ENCODE measurements around the gene PNRC2. TPM values are rescaled to one million over a fixed set of nuclear protein-coding genes. Genes with fewer than 3 reads are reported as not detected.
A peak's percentile ranks its signal among the peaks of the same experiment; 100 is the strongest.

Gene PNRC2
- total RNA-seq (2014; rRNA removed; shearing (Covaris generic)), result 131 and 145 TPM in 2 replicates

- peak; percentile 98 for DNase-seq
- Histone ChIP-seq H3K27ac (peak within 1 kb of the TSS; percentile 97), H3K4me1 (no peaks in the 10 kb centered on the region), H3K4me3 (peak within 1 kb of the TSS; percentile 75), H3K36me3 (peaks cover 30% of the 10 kb centered on the region), H3K9me3 (replicated peaks) (no peaks in the 10 kb centered on the region), H3K27me3 (no peaks in the 10 kb centered on the region)
Measured at GRCh38 chr1:23959461-23960290, at the start of gene PNRC2. Gene PNRC2, plus strand, starts transcription at chr1:23959828. Its CDS starts 1,630 bp downstream, at chr1:23961458.

- Histone ChIP-seq H3K9me3 (replicated peaks) (no peaks in the 10 kb centered on the region), H3K4me3 (no peak overlapping the region), H3K27me3 (peaks cover 4% of the 10 kb centered on the region), H3K4me1 (no peaks in the 10 kb centered on the region), H3K27ac (no peak overlapping the region), H3K36me3 (no peaks in the 10 kb centered on the region)
- no peak for DNase-seq
Measured at GRCh38 chr1:23910144-23910543, 49.5 kb upstream of the PNRC2 start.

- no peak for DNase-seq
- Histone ChIP-seq H3K9me3 (replicated peaks) (no peaks in the 10 kb centered on the region), H3K4me1 (no peaks in the 10 kb centered on the region), H3K27me3 (peaks cover 7% of the 10 kb centered on the region), H3K4me3 (no peak overlapping the region), H3K36me3 (no peaks in the 10 kb centered on the region), H3K27ac (no peak overlapping the region)
Measured at GRCh38 chr1:23910553-23911246, 48.9 kb upstream of the PNRC2 start.

GRCh38 chr1:23911921-23912320, 47.7 kb upstream of the PNRC2 start:
- Histone ChIP-seq H3K36me3 (no peaks in the 10 kb centered on the region), H3K27me3 (peaks cover 14% of the 10 kb centered on the region)
- no peak for DNase-seq

DNA sequence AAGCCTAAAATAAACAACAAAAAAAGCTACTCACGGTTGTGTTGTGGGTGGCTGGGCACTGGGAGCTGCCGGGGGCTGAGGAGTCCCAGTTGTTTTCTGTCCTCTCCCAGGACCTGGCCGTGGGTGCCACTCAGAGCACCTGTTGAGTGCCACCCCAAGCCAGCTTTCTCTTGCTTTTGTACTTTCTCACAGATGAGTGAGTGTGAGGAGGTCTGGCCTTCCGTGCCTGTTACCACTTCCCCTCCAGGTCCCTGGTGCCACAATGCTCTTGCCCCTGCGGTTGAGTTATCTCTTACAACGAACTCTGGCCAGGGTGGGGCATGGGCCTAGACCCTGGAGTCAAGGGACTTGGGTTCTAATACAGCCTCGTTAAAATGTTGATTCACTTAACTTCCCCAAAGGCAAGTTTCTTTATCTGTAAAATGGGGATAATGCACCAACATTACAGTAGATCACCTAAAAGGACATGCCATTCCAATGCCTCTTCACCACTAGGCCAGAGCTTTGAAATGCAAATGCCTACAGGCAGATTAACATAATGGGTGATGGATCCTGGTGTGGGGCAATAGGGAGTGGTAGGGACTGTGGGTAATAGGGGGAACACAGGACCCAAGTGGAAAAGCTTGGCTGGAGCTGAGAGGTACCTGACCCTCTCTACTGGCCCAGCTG, 46.3 kb upstream of the PNRC2 start, which contains the start of gene CNR2:
Gene CNR2 (minus strand): TSS at position 151 of the 669 bp plus-strand sequence. CDS start 37,745 bp downstream, outside the sequence.
- Histone ChIP-seq H3K4me3 (no peak within 1 kb of the TSS), H3K27me3 (peaks cover 11% of the 10 kb centered on the region), H3K27ac (no peak within 1 kb of the TSS), H3K36me3 (no peaks in the 10 kb centered on the region), H3K9me3 (replicated peaks) (no peaks in the 10 kb centered on the region), H3K4me1 (no peaks in the 10 kb centered on the region)
- DNase-seq, result no peak

More at GRCh38 chr1:23911921-23912320, 47.7 kb upstream of the PNRC2 start:
- no peaks in the 10 kb centered on the region for H3K9me3 ChIP-seq (replicated peaks)
- H3K27ac ChIP-seq, result no peak overlapping the region
- H3K4me1 ChIP-seq, result no peaks in the 10 kb centered on the region
- no peak overlapping the region for H3K4me3 ChIP-seq

DNA sequence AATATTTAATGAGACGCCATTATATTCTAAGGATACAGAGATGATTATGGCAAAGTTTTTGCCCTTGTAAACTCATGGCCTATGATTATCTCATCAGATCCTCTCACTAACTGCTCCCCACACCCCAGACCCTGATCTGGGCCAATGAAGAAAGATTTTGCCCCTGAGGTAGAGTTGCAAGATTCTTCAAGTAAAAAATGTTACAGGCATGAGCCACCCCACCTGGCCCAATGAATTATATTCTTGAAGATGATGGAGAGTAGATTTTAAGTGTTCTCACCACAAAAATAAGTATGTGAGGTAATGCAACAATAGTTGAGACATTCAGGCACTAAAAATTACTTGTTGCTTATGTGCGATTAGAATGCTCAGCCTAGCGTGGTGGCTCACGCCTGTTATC, 44.7 kb upstream of the PNRC2 start:
- Histone ChIP-seq H3K27ac (no peak overlapping the region), H3K27me3 (peaks cover 10% of the 10 kb centered on the region), H3K36me3 (no peaks in the 10 kb centered on the region), H3K9me3 (replicated peaks) (no peaks in the 10 kb centered on the region), H3K4me1 (no peaks in the 10 kb centered on the region), H3K4me3 (no peak overlapping the region)
- no peak for DNase-seq

- no peaks in the 10 kb centered on the region for H3K36me3 ChIP-seq
- H3K27ac ChIP-seq, result no peak overlapping the region
- no peaks in the 10 kb centered on the region for H3K9me3 ChIP-seq (replicated peaks)
- H3K27me3 ChIP-seq, result peaks cover 10% of the 10 kb centered on the region
- no peak for DNase-seq
- H3K4me1 ChIP-seq, result no peaks in the 10 kb centered on the region
- no peak overlapping the region for H3K4me3 ChIP-seq
Measured at GRCh38 chr1:23915466-23915865, 44.2 kb upstream of the PNRC2 start.

GRCh38 chr1:23916209-23917131, 43.2 kb upstream of the PNRC2 start:
- DNase-seq, result peak; percentile 78 to 85
- H3K27ac ChIP-seq, result no peak overlapping the region
- peaks cover 10% of the 10 kb centered on the region for H3K27me3 ChIP-seq
- no peaks in the 10 kb centered on the region for H3K36me3 ChIP-seq
- no peaks in the 10 kb centered on the region for H3K4me1 ChIP-seq
- no peaks in the 10 kb centered on the region for H3K9me3 ChIP-seq (replicated peaks)
- no peak overlapping the region for H3K4me3 ChIP-seq

DNA sequence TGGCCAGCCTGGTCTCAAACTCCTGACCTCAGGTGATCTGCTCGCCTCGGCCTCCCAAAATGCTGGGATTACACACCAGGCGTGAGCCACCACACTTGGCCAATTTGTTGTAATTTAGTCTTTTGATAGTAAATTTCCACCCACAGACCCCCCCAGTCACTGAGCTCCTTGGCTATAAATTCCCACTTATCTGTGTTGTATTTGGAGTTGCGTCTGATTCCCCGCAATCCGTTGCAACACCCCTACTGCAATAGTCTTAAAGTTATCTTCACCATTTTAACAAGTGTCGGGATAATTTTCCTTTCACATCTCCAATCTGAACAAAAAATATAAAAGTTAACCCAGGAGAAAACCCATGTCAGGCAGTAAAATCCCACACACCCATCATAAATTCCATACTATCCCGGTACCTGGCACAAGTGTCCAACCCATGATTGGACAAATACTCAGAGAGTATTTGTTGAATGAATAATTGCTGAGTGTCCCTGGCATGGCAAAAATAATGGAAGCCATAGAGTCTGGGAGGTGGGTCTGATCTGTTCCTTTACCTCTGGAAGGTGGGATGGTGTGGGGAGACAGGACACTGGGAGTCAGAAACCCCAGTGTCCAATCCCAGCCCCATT, 37.2 kb upstream of the PNRC2 start:
- no peak overlapping the region for H3K4me3 ChIP-seq

DNA sequence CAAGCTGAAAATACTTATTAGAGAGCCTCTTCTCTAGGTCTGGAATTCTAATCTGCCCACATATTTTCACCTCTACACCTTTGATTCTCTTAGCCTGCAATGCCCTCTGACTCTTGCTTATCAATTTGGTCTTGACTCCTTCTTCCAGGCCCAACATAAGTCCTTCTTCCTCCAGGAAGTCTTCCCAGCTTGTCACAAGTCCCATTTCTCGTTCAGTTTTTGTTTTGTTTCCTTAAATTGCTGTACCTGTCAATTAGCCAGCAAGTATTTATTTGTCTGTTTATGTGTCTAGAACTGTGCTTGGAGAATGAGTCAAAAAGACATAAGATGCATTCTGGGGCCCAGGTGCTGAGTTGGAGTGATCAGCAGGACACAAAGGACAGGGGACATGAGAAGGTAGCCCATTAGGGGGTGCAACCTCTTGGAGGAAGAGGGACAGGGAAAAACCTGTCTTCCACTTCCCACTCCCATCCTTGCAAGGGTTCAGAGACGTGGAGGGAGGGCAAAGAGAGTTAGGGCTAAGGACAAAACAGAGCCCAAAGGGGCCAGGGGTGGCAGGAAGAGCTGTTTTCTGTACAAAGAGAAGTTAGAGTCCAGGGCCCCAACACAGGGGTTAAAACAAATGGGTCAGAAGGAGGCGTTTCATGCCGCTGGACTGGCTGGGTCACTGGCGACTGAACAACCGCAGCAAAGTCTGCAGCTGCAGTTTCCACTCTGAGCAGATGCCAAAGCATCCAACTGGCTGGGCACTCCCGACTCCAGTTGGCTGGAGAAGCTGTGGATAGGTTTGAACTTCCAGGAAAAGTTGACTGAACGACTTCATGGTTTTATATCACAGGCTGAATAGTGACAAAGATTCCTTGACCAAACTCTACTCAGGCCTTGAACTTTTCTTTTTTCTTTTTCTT, 35.8 kb upstream of the PNRC2 start:
- H3K9me3 ChIP-seq (replicated peaks), result peaks cover 3% of the 10 kb centered on the region; the same call in 1 of the 2 replicates
- no peak overlapping the region for H3K4me3 ChIP-seq
- DNase-seq, result no peak
- no peaks in the 10 kb centered on the region for H3K36me3 ChIP-seq
- peaks cover 3% of the 10 kb centered on the region for H3K27me3 ChIP-seq
- H3K4me1 ChIP-seq, result no peaks in the 10 kb centered on the region
- no peak overlapping the region for H3K27ac ChIP-seq

More for the DNA sequence above, 37.2 kb upstream of the PNRC2 start:
- H3K4me1 ChIP-seq, result no peaks in the 10 kb centered on the region
- H3K9me3 ChIP-seq (replicated peaks), result peaks cover 3% of the 10 kb centered on the region; the same call in 1 of the 2 replicates
- peaks cover 3% of the 10 kb centered on the region for H3K27me3 ChIP-seq
- H3K27ac ChIP-seq, result no peak overlapping the region
- no peaks in the 10 kb centered on the region for H3K36me3 ChIP-seq
- no peak for DNase-seq

GRCh38 chr1:23924601-23925000, 35.0 kb upstream of the PNRC2 start:
- Histone ChIP-seq H3K27ac (no peak overlapping the region), H3K9me3 (replicated peaks) (peaks cover 3% of the 10 kb centered on the region; the same call in 1 of the 2 replicates), H3K4me1 (no peaks in the 10 kb centered on the region), H3K27me3 (peaks cover 3% of the 10 kb centered on the region), H3K36me3 (no peaks in the 10 kb centered on the region), H3K4me3 (no peak overlapping the region)
- DNase-seq, result no peak

GRCh38 chr1:23925279-23925678, 34.3 kb upstream of the PNRC2 start:
- Histone ChIP-seq H3K36me3 (no peaks in the 10 kb centered on the region), H3K9me3 (replicated peaks) (peaks cover 3% of the 10 kb centered on the region; the same call in 1 of the 2 replicates)

GRCh38 chr1:23927097-23927496, 32.5 kb upstream of the PNRC2 start:
- Histone ChIP-seq H3K27ac (no peak overlapping the region), H3K9me3 (replicated peaks) (peaks cover 3% of the 10 kb centered on the region; the same call in 1 of the 2 replicates), H3K4me1 (no peaks in the 10 kb centered on the region), H3K36me3 (no peaks in the 10 kb centered on the region), H3K27me3 (peaks cover 3% of the 10 kb centered on the region), H3K4me3 (no peak overlapping the region)
- no peak for DNase-seq

More at GRCh38 chr1:23925279-23925678, 34.3 kb upstream of the PNRC2 start:
- DNase-seq, result no peak
- Histone ChIP-seq H3K4me3 (no peak overlapping the region), H3K27me3 (peaks cover 3% of the 10 kb centered on the region), H3K4me1 (no peaks in the 10 kb centered on the region), H3K27ac (no peak overlapping the region)
